Lung (tissue), 12 donors: ENCODE measurements around the gene ZDHHC16. TPM values are rescaled to one million over a fixed set of nuclear protein-coding genes. Genes with fewer than 3 reads are reported as not detected.
"Not testable (repeated sequence)": the region's sequence is repeated elsewhere in the genome, so short reads cannot be mapped to it uniquely, and the experiment has no call there.

Experiments
- ATAC-seq: fragments of 200-7000 bp; cut with Tn5 transposase; one replicate; pipeline ENCODE4 v1.9.1; 2020; ENCODE audit warnings: moderate number of reproducible peaks; ENCODE audit not compliant: insufficient read depth, low FRiP score
- DNase-seq, 3 donors: peaks; one replicate each; pipeline ENCODE4 v3.0.0-alpha.2; 2013 to 2017
- H3K27ac ChIP-seq, 2 donors: one replicate each; pipeline ENCODE4 v1.5.1; 2013; ENCODE audit warnings: mild to moderate bottlenecking in 2 of 2, moderate library complexity in 2 of 2, control low read depth in 1 of 2, inconsistent platforms in 1 of 2, low read depth in 1 of 2, low read length in 1 of 2
- H3K27me3 ChIP-seq, 3 donors: one replicate each; pipeline ENCODE4 v1.5.1; 2013; ENCODE audit warnings: low read length in 2 of 3; ENCODE audit not compliant: control insufficient read depth in 3 of 3, insufficient read depth in 3 of 3
- H3K36me3 ChIP-seq, 4 donors: one replicate each; pipeline ENCODE4 v1.5.1; 2013; ENCODE audit warnings: low read length in 4 of 4, mild to moderate bottlenecking in 1 of 4, moderate library complexity in 1 of 4; ENCODE audit not compliant: control insufficient read depth in 4 of 4, insufficient read depth in 4 of 4
- H3K4me1 ChIP-seq, 5 donors: one replicate each; pipeline ENCODE4 v1.5.1; 2013; ENCODE audit warnings: low read length in 5 of 5, mild to moderate bottlenecking in 2 of 5, moderate library complexity in 1 of 5; ENCODE audit not compliant: control insufficient read depth in 5 of 5, insufficient read depth in 5 of 5
- H3K4me3 ChIP-seq: one replicate; pipeline ENCODE4 v1.5.1; 2013; ENCODE audit warnings: mild to moderate bottlenecking, control low read depth, moderate library complexity
- H3K9ac ChIP-seq, 2 donors: one replicate each; pipeline ENCODE4 v1.5.1; 2013; ENCODE audit warnings: low read length in 2 of 2, control low read depth in 1 of 2; ENCODE audit not compliant: insufficient read depth in 1 of 2
- H3K9me3 ChIP-seq, 4 donors: one replicate each; pipeline ENCODE4 v1.5.1; 2013; ENCODE audit warnings: low read length in 3 of 4, mild to moderate bottlenecking in 1 of 4, moderate library complexity in 1 of 4; ENCODE audit not compliant: control insufficient read depth in 4 of 4, insufficient read depth in 3 of 4
- CTCF ChIP-seq: IDR thresholded peaks from 2 replicates; pipeline ENCODE4 v1.5.1; 2012; ENCODE audit warnings: mild to moderate bottlenecking; ENCODE audit errors: control extremely low read depth, extremely low read depth
- WGBS, 2 donors: extraction: QIAGEN DNeasy Blood & Tissue Kit; methylation state at CpG; one replicate each; pipeline ENCODE4 v1.1.7; 2013; 5-methylcytosine and 5-hydroxymethylcytosine counted together
- polyA plus RNA-seq, 2 donors: library from polyadenylated mRNA; stranded (reverse); fragments of 200-250 nt; gene quantifications; one replicate each; pipeline ENCODE4 v1.2.1, GENCODE V29; 2013
- total RNA-seq, 2 donors: library from RNA; depleted of rRNA in 1 of 2; stranded (reverse); fragments of >200 nt in 1 of 2; gene quantifications; one replicate each; pipeline ENCODE4 v1.2.1, GENCODE V29; 2014 to 2021
- donor health status: control.
- donor health status: control.
- donor health status: Bipolar disorder and iron deficiency.
- donor health status: healthy.
- donor health status: DM: yes; HTN: yes; CAD: no.

The ZDHHC16 gene
- total and polyA plus RNA-seq, 4 donors: 35.5 to 63.3 (median 49.0) TPM

GRCh38 chr10:97411406-97411805, 34.6 kb upstream of the ZDHHC16 start:
- Histone ChIP-seq H3K4me1 (peaks cover 0 to 4% (median 0%) of the 10 kb centered on the region in 5 donors), H3K4me3 (no peak overlapping the region)
- no peak for DNase-seq

GRCh38 chr10:97412891-97413304, 33.1 kb upstream of the ZDHHC16 start:
- Histone ChIP-seq H3K9me3 (no peaks in the 10 kb centered on the region), H3K36me3 (no peaks in the 10 kb centered on the region), H3K4me1 (peaks cover 0 to 4% (median 0%) of the 10 kb centered on the region in 5 donors), H3K27ac (no peak overlapping the region), H3K9ac (no peak overlapping the region), H3K27me3 (no peaks in the 10 kb centered on the region), H3K4me3 (no peak overlapping the region)
- DNase-seq (no peak), ATAC-seq (no peak)
- no peak for TF ChIP-seq CTCF
- WGBS, 2 donors: 77 to 78% methylated on average over 10 of the region's 10 CpGs

More at GRCh38 chr10:97411406-97411805, 34.6 kb upstream of the ZDHHC16 start:
- 61 to 70% methylated on average over 4 of the region's 4 CpGs for WGBS, 2 donors
- ATAC-seq: no peak
- H3K9me3 ChIP-seq: no peaks in the 10 kb centered on the region
- H3K36me3 ChIP-seq: no peaks in the 10 kb centered on the region
- no peak overlapping the region for H3K9ac ChIP-seq
- no peaks in the 10 kb centered on the region for H3K27me3 ChIP-seq
- no peak overlapping the region for H3K27ac ChIP-seq
- no peak for TF ChIP-seq CTCF

GRCh38 chr10:97416565-97416964, 29.4 kb upstream of the ZDHHC16 start:
- Histone ChIP-seq H3K4me3 (no peak overlapping the region), H3K27me3 (no peaks in the 10 kb centered on the region), H3K27ac (no peak overlapping the region), H3K9me3 (no peaks in the 10 kb centered on the region), H3K36me3 (no peaks in the 10 kb centered on the region), H3K4me1 (peaks cover 0 to 4% (median 0%) of the 10 kb centered on the region in 5 donors), H3K9ac (no peak overlapping the region)
- ATAC-seq: no peak
- DNase-seq: no peak
- 37 to 61% methylated on average over 6 of the region's 6 CpGs for WGBS, 2 donors
- TF ChIP-seq CTCF: no peak

GRCh38 chr10:97423757-97424098, 22.2 kb upstream of the ZDHHC16 start:
- 35 to 53% methylated on average over 8 of the region's 8 CpGs for WGBS, 2 donors
- H3K4me3 ChIP-seq, H3K9me3 ChIP-seq, DNase-seq, H3K27me3 ChIP-seq, ATAC-seq, H3K36me3 ChIP-seq, H3K9ac ChIP-seq: not testable (repeated sequence)
- Histone ChIP-seq H3K4me1 (peaks cover 6 to 16% (median 12%) of the 10 kb centered on the region in 5 donors), H3K27ac (peak overlapping the region in 1 of 2 donors; percentile 67)
